ENCODE data around the gene ZDHHC14. TPM values are rescaled to one million over a fixed set of nuclear protein-coding genes. Genes with fewer than 3 reads are reported as not detected.

ZDHHC14 gene
- polyA plus RNA-seq, 2 of the 4 experiments (the other 2 are of a cell fraction): 2.2 to 2.8 TPM

GRCh38 chr6:157500022-157500421 lies 119.0 kb downstream of the ZDHHC14 start:
- CTCF ChIA-PET: no interaction called here
- no peak overlapping the region for H3K27ac ChIP-seq
- no peak for ATAC-seq
- no peak for TF ChIP-seq KDM5A (IDR thresholded peaks at IDR 0.05)
- no peak for TF ChIP-seq ZNF302 (CRISPR knock-in tag; IDR thresholded peaks at IDR 0.05)
- TF ChIP-seq HDAC2 (IDR thresholded peaks at IDR 0.05): no peak
- no peak for TF ChIP-seq FOSB (CRISPR knock-in tag; IDR thresholded peaks at IDR 0.05)
- no peak for TF ChIP-seq TP53 (CRISPR knock-in tag; IDR thresholded peaks at IDR 0.05)
- no peak for TF ChIP-seq NPAS2 (CRISPR knock-in tag; IDR thresholded peaks at IDR 0.05; ENCODE audit: borderline replicate concordance)
- no peak for TF ChIP-seq CEBPB (IDR thresholded peaks at IDR 0.05)
- TF ChIP-seq FOSL2 (IDR thresholded peaks at IDR 0.05): no peak
- no peak for TF ChIP-seq FOSL2 (CRISPR knock-in tag; IDR thresholded peaks at IDR 0.05)
- no peak overlapping the region for H3K4me2 ChIP-seq
- 35% methylated on average over 1 of the region's 1 CpG for WGBS (ENCODE audit: missing lambda C conversion rate)
- peaks cover 5% of the 10 kb centered on the region; the same call in 2 of the 3 replicates for H3K9me3 ChIP-seq
- H3K4me1 ChIP-seq: no peaks in the 10 kb centered on the region
- no peak for FAIRE-seq
- POLR2A ChIA-PET: no interaction called here
- no peak overlapping the region for H3K4me3 ChIP-seq
- DNase-seq (ENCODE audit: low read depth in 1 of 2, low spot score in 1 of 2): no peak

- Histone ChIP-seq H3K27ac (no peak overlapping the region), H3K4me3 (no peak overlapping the region), H3K4me1 (no peaks in the 10 kb centered on the region), H3K4me2 (no peak overlapping the region), H3K9me3 (peaks cover 14% of the 10 kb centered on the region)
- FAIRE-seq (no peak), DNase-seq (ENCODE audit: low read depth in 1 of 2, low spot score in 1 of 2) (no peak), ATAC-seq (no peak)
- 68% methylated on average over 6 of the region's 6 CpGs for WGBS (ENCODE audit: missing lambda C conversion rate)
- TF ChIP-seq KDM5A (IDR thresholded peaks at IDR 0.05) (no peak), BCL3 (IDR thresholded peaks at IDR 0.05) (no peak), FOSB (CRISPR knock-in tag; IDR thresholded peaks at IDR 0.05) (no peak), GATA3 (IDR thresholded peaks at IDR 0.05; ENCODE audit: borderline replicate concordance) (no peak), REST (IDR thresholded peaks at IDR 0.05) (no peak), CHD4 (IDR thresholded peaks at IDR 0.05; ENCODE audit: borderline replicate concordance) (no peak), E2F6 (IDR thresholded peaks at IDR 0.05; ENCODE audit: borderline replicate concordance, low read depth) (no peak), CBX8 (IDR thresholded peaks at IDR 0.05) (no peak), SREBF2 (IDR thresholded peaks at IDR 0.05) (no peak), NR3C1 (IDR thresholded peaks at IDR 0.05) (no peak), NFE2L2 (conservative IDR thresholded peaks at IDR 0.05; ENCODE audit: low read length) (no peak), TP53 (CRISPR knock-in tag; IDR thresholded peaks at IDR 0.05) (no peak), NPAS2 (CRISPR knock-in tag; IDR thresholded peaks at IDR 0.05; ENCODE audit: borderline replicate concordance) (no peak), RARB (CRISPR knock-in tag; IDR thresholded peaks at IDR 0.05) (no peak), ELK1 (IDR thresholded peaks at IDR 0.05; ENCODE audit: low read depth, low read length) (no peak), MAZ (IDR thresholded peaks at IDR 0.05; ENCODE audit: borderline replicate concordance, low read depth, low read length) (no peak), RNF2 (IDR thresholded peaks at IDR 0.05; ENCODE audit: borderline replicate concordance, low read depth) (no peak)
- CTCF ChIA-PET: no interaction called here
- POLR2A ChIA-PET: no interaction called here
Measured at GRCh38 chr6:157503018-157503747, 122.2 kb downstream of the ZDHHC14 start.

Data from A549 (cell line).